Mesenteric fat pad (tissue), 1 donor: Measurements from ENCODE around the gene KCNN3. TPM values are rescaled to one million over a fixed set of nuclear protein-coding genes. Genes with fewer than 3 reads are reported as not detected.

Source experiments
- DNase-seq: peaks from one replicate; pipeline ENCODE4 v3.0.0-alpha.2; 2020; ENCODE audit warnings: low spot score
- total RNA-seq: library from RNA; stranded (reverse); fragmentation: NEBNext Ultra II Directional; extraction: Animal tissue kit (Norgen Biotek cat#: 25700); gene quantifications from one replicate; pipeline ENCODE4 v1.2.1, GENCODE V29; 2021
- donor health status: DM: yes; HTN: yes; CAD: no.

KCNN3 gene
- total RNA-seq, 1 donor from 2014 or later = 0.96 TPM

GRCh38 chr1:154735061-154735803 lies 134.8 kb downstream of the KCNN3 start:
- DNase-seq = peak; percentile 87

DNA sequence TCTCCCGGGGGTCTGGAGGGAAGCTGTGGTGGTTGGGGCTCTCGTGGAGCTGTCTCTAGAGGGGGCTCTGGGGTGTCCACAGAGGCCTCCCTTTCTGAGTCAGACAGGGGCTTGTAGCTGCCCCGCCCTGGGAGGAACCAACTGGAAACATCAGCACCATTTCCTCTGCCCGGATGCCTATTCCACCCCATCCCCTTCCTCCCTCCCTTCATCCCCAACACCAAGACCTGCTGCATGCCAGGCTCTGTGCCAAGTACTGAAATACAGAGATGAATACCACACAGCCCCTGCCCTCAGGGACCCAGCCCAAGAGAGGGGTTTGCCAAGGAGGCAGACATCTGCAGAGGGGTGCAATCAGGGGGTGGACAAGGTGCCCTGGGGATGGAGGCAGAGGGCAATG lies 136.5 kb downstream of the KCNN3 start:
- peak; percentile 69 for DNase-seq

DNA sequence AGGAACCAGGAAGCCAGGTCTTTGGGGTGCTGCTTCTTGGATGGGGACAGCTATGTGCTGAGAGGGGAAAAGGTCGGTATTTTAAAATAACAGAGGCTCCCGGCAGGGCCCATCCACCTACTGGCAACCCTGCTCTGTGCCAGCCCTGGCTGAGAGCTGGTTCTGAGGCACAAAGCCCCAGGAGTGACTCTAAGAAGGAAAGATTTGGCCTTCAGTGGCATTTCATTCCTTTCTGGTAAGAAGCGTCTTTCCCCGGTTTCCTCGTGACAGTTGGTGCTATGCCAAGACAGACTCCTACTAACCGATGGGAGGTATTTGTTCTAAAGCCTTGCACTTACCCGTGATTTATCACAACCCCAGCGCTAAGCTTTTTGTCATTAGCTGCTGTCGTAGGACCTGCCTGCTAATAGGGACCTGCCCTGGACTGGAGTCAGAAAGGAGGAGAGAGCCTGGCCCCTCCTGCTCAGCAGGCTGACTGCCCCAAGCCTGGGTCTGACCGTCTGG lies 139.0 kb downstream of the KCNN3 start:
- DNase-seq = peak; percentile 59

DNA sequence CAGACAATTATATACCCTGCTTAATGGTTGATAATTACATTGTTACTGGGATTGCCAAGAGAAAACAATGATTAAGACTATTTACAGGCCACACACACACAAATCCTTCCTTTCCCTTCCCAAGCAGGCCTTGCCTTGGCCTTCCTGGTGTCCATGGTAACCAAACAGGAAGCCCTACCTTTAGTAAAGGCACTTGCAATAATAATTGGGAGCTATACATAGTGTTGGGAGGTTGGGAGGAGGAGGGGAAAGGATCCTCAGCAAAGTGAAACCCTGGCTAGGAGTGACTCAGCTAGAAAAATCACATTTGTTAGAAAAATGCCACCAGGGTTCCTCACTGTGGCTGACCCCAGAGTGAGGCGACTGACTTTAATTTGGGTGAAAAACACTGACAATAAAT lies 139.8 kb downstream of the KCNN3 start:
- DNase-seq = no peak

GRCh38 chr1:154729577-154729976 lies 140.5 kb downstream of the KCNN3 start:
- DNase-seq = no peak

- peak; percentile 47 for DNase-seq
Measured at GRCh38 chr1:154729031-154729442, 141.0 kb downstream of the KCNN3 start.

DNA sequence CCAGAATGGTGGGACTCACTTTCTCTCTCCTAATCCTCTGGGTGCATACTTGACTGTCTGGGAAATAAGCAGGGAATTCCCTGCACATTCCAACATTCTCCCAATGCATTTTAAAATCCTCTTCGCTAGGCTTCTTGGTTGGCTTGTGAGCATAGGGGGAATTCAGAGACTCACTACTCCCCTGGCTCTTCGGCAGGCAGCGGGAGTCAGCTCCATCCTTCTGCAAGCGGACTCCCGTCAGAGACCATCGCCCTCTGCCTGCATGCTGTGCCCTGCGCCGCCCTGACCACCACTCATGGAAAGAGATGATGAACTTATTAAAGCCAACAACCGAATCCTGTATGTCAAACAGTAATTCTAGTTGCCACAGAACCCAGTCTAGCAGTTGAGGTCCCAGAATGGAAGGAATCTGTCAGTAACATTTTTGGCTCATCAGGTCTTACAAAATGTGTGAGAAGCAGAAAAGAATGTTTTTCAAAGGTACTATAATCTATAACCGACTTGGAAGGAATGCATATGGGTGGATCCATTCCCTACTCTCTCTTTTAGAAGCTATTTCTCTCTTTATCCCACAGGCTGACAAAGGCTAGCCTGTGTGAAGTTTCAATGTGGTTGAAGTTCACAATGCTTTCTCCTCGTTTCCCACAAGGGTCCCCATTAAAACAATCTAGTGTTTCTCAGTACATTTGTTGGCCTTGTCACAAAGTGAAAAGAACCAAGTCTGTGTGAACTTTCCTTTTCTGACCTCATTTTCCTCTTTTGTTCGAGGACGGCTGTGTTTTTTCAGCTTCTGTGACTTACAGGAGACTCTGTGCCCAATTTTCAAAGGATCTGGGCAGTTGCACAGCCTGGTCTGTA lies 143.0 kb downstream of the KCNN3 start:
- no peak for DNase-seq

DNA sequence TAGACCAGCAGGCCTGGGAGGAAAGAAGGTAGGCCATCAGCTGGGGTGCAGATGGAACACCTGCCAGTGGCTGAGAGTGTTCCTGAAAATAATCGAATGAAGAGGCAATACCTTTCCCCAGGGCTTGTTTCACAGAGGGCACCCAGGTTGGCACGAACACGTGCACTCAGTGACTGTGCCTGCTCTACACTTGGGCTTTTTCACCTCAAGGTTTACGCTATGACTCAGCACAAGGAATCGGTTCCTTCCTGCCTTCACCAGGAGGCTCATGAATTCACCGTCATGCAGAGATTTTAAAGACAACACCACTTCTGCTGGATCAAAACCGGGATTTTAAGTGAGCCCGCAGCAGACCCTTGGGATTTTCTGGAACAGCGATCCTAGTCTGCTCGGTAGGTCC lies 143.6 kb downstream of the KCNN3 start:
- DNase-seq = no peak

DNA sequence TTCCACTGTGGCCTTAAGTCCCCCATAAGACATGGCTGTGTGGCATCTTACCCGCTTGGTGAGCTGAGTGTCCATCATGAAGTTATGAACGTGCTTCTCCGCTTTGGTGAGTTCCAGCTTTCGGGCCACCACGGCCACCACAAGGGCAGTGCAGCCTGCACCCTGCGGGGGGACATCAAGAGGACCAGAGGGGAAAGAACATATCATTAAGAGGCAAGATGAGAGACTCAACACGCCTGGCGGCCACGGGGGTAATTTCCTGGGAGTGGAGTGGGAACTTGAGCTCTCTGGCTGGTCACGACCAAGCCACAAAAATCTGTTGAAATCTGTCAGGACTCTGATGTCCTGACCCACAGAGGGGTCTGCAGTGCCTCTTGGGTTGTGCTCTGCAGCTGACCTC lies 144.2 kb downstream of the KCNN3 start:
- peak; percentile 82 for DNase-seq

GRCh38 chr1:154720328-154721297 lies 149.5 kb downstream of the KCNN3 start:
- DNase-seq = no peak

GRCh38 chr1:154719586-154720327 lies 150.3 kb downstream of the KCNN3 start:
- DNase-seq = no peak

DNA sequence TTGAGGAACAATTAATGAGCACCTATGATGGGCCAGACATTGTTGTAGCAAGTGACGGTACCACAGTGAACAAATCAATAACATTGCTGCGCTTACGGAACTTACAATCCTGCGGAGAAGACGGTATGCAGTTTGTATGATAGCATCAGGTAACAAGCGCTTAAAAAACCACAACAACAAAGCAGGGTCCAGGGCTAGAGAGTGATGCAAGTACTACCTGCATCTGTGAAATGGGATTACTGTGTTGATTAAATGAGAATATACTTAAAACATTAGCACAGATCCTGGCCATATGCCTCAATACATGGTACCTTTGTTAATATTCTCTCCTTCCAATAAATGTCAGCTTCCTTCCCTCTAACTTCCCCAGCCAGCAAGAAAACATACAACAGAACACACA lies 151.5 kb downstream of the KCNN3 start:
- no peak for DNase-seq

DNA sequence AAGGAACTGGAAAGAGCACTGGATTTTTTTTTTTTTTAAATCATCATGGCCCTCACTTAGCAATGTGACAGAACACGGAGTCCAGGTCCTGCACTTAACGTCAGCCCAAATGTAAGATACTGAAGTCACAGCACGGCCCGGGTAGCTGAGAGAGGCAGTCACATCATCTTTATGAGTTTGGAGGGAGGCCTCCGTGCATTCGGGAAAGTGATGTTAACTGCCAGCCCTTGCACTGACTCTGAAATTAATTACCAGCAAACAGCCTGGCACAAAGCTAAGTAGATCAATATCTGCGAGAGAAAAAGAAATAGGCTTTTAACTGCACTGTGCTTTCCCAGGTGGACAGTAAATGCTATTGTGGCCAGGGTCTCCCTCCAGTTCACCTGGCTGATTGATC lies 152.6 kb downstream of the KCNN3 start:
- no peak for DNase-seq

- no peak for DNase-seq
Measured at GRCh38 chr1:154716614-154717527, 153.2 kb downstream of the KCNN3 start.

DNA sequence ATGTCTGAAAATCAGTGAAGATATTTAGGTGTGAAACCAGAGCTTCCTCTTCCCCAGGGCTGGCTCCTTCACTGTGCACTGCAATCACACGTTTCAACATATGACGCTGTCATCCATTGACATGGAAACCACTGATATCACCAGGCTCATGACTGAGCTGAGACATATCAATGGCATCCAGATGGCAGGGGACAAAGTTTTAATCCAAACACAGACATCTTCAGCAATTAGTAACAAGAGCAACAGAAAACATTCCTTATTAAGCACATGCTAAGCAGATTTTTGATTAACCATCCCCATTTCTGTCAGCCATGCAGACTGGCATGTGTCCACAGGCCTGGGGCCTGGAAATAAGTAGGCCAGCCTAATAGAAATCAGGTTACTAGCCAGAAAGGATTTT lies 154.1 kb downstream of the KCNN3 start:
- no peak for DNase-seq

GRCh38 chr1:154715385-154715784 lies 154.7 kb downstream of the KCNN3 start:
- DNase-seq = no peak

DNA sequence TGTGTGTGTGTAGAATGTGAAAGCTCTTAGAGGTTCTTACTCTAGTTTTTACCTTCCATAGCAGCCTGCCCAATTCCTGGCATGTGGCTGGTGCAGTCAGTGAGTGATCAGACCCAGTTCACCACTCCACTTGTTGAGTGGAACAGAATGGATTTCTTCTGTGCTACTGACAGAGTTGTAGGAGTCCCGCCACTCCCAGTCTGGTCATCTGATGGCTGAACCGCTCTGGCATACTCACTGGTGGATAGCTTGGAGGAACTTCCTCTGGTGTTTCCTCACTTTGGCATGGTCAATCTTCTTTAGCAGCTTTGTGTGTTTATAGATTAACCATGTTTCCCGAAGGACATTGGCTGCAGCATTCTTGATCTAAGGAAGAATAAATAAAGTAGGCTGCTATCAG lies 155.4 kb downstream of the KCNN3 start:
- DNase-seq = no peak

DNA sequence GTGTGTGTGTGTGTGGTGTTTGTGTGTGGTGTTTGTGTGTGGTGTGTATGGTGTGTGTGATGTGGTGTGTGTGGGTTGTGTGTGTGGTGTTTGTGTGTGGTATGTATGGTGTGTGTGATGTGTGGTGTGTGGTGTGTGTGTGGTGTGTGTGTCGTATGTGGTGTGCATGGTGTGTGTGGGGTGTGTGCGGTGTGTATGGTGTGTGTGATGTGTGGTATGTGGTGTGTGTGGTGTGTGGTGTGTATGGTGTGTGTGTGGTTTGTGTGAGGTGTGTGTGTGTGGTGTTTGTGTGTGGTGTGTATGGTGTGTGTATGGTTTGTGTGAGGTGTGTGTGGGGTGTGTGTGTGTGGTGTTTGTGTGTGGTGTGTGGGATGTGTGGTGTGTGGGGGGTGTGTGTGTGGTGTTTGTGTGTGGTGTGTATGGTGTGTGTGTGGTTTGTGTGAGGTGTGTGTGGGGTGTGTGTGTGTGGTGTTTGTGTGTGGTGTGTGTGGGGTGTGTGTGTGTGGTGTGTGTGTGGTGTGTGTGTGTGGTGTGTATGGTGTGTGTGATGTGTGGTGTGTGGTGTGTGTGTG lies 155.9 kb downstream of the KCNN3 start:
- no peak for DNase-seq

GRCh38 chr1:154713005-154713404 lies 157.1 kb downstream of the KCNN3 start:
- no peak for DNase-seq
